SK-N-SH (cell line): Measurements from ENCODE around the gene MYO1B.

Source experiments
- EZH2phosphoT487 ChIP-seq: fragments of 200-600 bp; sonication (generic); IDR thresholded peaks from 2 replicates; pipeline ENCODE4 v1.6.1; 2017; ENCODE audit warnings: low read depth, mixed run types, mild to moderate bottlenecking, antibody characterized with exemption, moderate library complexity, borderline replicate concordance
- GATA2 ChIP-seq: sonication (generic); formaldehyde crosslinking; IDR thresholded peaks from 2 replicates; pipeline ENCODE4 v1.5.0; 2020; ENCODE audit warnings: mild to moderate bottlenecking, missing genetic modification reagents
- POLR2AphosphoS5 ChIP-seq: IDR thresholded peaks from 2 replicates; pipeline ENCODE4 v1.6.1; 2012; ENCODE audit warnings: low read depth, low read length
- RAD21 ChIP-seq: IDR thresholded peaks from 2 replicates; pipeline ENCODE4 v1.6.1; 2012; ENCODE audit warnings: mild to moderate bottlenecking, low read length
- TF ChIP-seq, protein P1 (sequence below): fragments of 200-600 bp; sonication (generic); IDR thresholded peaks from 2 replicates; pipeline ENCODE4 v1.6.1; 2017; ENCODE audit warnings: antibody characterized with exemption, mild to moderate bottlenecking, moderate library complexity
- TF ChIP-seq, protein P2 (sequence below): IDR thresholded peaks from 2 replicates; pipeline ENCODE4 v1.4.0; 2012; ENCODE audit warnings: low read depth

DNA sequence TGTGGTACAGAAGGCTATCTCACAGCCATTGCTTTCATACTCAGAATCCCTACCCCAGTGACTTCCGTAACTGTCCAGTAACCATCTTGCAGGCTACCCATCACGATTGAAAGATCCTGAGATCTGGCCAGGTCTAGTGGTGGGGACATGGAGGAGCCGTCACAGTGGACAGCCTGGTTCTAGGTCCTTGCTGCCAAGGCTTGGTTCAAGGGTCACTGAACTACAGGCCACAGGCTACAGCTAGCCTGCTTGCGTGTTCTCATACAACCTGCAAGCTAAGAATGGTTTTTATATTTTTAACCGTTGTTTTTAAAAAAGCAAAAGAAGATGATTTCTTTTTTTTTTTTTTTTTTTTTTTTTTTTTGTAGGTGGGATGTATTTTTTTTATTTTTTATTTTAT is 151.6 kb downstream of the MYO1B start:
- TF ChIP-seq POLR2AphosphoS5 (no peak), RAD21 (no peak), EZH2phosphoT487 (no peak), GATA2 (CRISPR knock-in tag) (no peak)
- TF ChIP-seq, protein P1, sequence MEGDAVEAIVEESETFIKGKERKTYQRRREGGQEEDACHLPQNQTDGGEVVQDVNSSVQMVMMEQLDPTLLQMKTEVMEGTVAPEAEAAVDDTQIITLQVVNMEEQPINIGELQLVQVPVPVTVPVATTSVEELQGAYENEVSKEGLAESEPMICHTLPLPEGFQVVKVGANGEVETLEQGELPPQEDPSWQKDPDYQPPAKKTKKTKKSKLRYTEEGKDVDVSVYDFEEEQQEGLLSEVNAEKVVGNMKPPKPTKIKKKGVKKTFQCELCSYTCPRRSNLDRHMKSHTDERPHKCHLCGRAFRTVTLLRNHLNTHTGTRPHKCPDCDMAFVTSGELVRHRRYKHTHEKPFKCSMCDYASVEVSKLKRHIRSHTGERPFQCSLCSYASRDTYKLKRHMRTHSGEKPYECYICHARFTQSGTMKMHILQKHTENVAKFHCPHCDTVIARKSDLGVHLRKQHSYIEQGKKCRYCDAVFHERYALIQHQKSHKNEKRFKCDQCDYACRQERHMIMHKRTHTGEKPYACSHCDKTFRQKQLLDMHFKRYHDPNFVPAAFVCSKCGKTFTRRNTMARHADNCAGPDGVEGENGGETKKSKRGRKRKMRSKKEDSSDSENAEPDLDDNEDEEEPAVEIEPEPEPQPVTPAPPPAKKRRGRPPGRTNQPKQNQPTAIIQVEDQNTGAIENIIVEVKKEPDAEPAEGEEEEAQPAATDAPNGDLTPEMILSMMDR, result no peak
- TF ChIP-seq, protein P2, sequence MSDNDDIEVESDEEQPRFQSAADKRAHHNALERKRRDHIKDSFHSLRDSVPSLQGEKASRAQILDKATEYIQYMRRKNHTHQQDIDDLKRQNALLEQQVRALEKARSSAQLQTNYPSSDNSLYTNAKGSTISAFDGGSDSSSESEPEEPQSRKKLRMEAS, result no peak
